ENCODE measurements around the gene NLRP6.

NLRP6 gene

DNA sequence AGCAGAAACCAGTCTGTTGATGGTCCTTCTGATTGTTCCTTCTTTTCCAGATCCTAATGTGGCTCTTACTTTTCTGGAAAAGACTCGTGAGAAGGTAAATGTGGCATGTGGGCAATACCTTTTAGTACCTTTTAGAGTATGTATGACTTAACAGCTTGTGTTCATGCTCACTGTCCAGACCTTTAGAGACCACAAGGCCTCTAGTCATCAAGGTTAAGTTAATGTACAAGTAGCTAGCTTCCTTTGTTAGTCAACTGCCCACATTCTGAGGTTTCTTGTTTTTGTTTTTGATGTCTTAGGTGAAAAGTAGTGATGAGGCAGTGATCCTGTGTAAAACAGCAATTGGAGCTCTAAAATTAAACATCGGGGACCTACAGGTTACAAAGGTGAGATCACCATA, 33.8 kb upstream of the NLRP6 start:
- no peak overlapping the region for H3K9ac ChIP-seq (ENCODE audit: low read depth, low read length)
- H3K27me3 ChIP-seq (ENCODE audit: control insufficient read depth, insufficient read depth, low read length), result no peaks in the 10 kb centered on the region
- H3K36me3 ChIP-seq (ENCODE audit: insufficient read depth, low read length), result peaks cover 77% of the 10 kb centered on the region
- H3K4me3 ChIP-seq (ENCODE audit: low read length), result no peak overlapping the region
- H3K4me2 ChIP-seq (ENCODE audit: low read length), result no peak overlapping the region
- H3K9me3 ChIP-seq (replicated peaks; ENCODE audit: low read length), result no peaks in the 10 kb centered on the region
- no peaks in the 10 kb centered on the region for H3K4me1 ChIP-seq (ENCODE audit: control insufficient read depth, insufficient read depth, low read length)

DNA sequence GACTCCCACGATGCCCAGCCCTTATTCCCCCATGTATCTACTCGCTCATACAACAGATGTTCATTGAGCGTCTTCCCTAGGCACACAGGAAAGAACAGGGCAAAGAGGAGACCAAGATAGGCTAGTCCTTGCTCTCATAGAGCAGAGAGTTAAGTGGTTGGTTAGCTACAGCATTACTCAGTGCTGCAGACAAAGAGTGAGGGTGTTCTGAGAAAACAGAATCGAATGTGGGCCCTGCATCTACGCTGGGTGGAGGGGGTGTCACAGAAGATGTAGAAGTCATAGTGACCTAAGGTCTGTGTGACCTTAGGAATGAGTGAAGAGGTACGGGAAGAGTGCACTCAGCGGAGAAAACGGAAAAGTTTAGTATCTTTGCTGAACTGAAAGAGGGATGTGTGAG, 29.1 kb upstream of the NLRP6 start:
- Histone ChIP-seq H3K27me3 (ENCODE audit: control insufficient read depth, insufficient read depth, low read length) (no peaks in the 10 kb centered on the region), H3K4me3 (ENCODE audit: low read length) (no peak overlapping the region), H3K9me3 (replicated peaks; ENCODE audit: low read length) (no peaks in the 10 kb centered on the region), H3K36me3 (ENCODE audit: insufficient read depth, low read length) (peaks cover 85% of the 10 kb centered on the region), H3K4me1 (ENCODE audit: control insufficient read depth, insufficient read depth, low read length) (no peaks in the 10 kb centered on the region), H3K9ac (ENCODE audit: low read depth, low read length) (no peak overlapping the region), H3K4me2 (ENCODE audit: low read length) (no peak overlapping the region)

DNA sequence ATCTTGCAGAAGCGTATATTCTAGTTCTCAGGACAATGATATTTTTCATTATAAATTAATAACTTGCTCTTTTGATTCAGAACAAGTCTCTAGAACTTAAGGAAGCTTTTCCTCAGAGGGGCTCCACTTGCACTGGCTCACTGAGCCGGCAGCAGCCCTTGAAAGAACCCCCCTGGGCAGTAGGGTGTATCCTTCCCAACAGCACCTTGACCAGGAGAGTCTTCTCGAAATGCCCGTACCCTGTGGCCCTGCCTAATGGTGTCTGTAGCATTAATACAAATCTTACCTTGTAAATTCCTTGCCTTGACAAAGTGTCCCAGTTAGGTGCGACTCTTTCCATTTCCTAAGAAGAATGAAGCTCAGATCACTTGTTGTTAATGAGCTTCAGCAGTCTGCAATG, 27.9 kb upstream of the NLRP6 start:
- no peaks in the 10 kb centered on the region for H3K9me3 ChIP-seq (replicated peaks; ENCODE audit: low read length)
- peaks cover 76% of the 10 kb centered on the region for H3K36me3 ChIP-seq (ENCODE audit: insufficient read depth, low read length)

DNA sequence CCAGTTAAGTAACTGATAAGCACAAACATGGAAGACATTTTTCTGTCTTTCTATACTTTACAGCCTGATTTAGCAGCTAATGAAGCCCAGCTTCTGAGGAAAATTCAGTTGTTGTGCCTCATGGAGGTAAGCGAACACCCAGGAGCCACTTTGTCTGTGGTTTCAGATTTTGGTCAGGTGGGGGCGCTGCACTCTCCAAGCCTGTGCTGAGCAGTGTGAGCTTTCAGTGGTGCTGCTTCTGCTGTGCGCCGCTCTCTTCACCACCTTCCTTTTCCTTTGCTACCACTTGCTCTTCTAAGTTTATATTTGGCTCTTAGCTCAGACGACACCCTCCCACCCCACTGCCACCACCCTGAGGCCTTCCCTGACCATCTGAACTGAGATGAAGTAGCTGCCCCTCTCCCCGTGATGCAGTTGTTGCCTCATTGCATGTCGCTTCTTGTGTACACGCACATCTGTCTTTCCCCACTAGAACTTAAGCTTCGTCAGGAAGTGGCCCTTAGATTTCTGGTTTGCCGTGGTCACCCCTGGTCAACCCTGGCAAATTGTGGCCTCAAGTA, 27.4 kb upstream of the NLRP6 start:
- no peaks in the 10 kb centered on the region for H3K27me3 ChIP-seq (ENCODE audit: control insufficient read depth, insufficient read depth, low read length)
- H3K4me1 ChIP-seq (ENCODE audit: control insufficient read depth, insufficient read depth, low read length), result no peaks in the 10 kb centered on the region
- no peak overlapping the region for H3K9ac ChIP-seq (ENCODE audit: low read depth, low read length)
- H3K4me2 ChIP-seq (ENCODE audit: low read length), result no peak overlapping the region
- H3K4me3 ChIP-seq (ENCODE audit: low read length), result no peak overlapping the region
- H3K9me3 ChIP-seq (replicated peaks; ENCODE audit: low read length), result no peaks in the 10 kb centered on the region
- peaks cover 71% of the 10 kb centered on the region for H3K36me3 ChIP-seq (ENCODE audit: insufficient read depth, low read length)

More for the DNA sequence above, 27.9 kb upstream of the NLRP6 start:
- H3K4me3 ChIP-seq (ENCODE audit: low read length), result no peak overlapping the region
- no peaks in the 10 kb centered on the region for H3K4me1 ChIP-seq (ENCODE audit: control insufficient read depth, insufficient read depth, low read length)
- H3K27me3 ChIP-seq (ENCODE audit: control insufficient read depth, insufficient read depth, low read length), result no peaks in the 10 kb centered on the region
- no peak overlapping the region for H3K9ac ChIP-seq (ENCODE audit: low read depth, low read length)
- no peak overlapping the region for H3K4me2 ChIP-seq (ENCODE audit: low read length)

DNA sequence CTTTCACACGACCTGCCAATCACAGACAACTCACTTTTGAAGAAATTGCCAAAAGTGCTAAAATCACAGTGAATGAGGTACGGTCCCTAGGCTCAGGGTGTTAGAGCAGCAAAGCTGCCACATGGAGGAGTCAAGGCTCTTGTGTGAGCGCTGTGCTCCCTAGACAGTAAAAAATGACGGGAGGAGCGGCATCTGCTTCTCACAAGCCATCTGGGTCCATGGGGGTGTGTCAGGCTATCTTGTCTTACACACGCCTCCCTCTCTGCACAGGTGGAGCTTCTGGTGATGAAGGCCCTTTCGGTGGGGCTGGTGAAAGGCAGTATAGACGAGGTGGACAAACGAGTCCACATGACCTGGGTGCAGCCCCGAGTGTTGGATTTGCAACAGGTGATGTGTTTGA, 26.7 kb upstream of the NLRP6 start:
- no peaks in the 10 kb centered on the region for H3K9me3 ChIP-seq (replicated peaks; ENCODE audit: low read length)
- H3K4me1 ChIP-seq (ENCODE audit: control insufficient read depth, insufficient read depth, low read length), result no peaks in the 10 kb centered on the region
- H3K27me3 ChIP-seq (ENCODE audit: control insufficient read depth, insufficient read depth, low read length), result no peaks in the 10 kb centered on the region
- H3K4me2 ChIP-seq (ENCODE audit: low read length), result no peak overlapping the region
- H3K4me3 ChIP-seq (ENCODE audit: low read length), result no peak overlapping the region
- H3K9ac ChIP-seq (ENCODE audit: low read depth, low read length), result no peak overlapping the region
- peaks cover 64% of the 10 kb centered on the region for H3K36me3 ChIP-seq (ENCODE audit: insufficient read depth, low read length)

DNA sequence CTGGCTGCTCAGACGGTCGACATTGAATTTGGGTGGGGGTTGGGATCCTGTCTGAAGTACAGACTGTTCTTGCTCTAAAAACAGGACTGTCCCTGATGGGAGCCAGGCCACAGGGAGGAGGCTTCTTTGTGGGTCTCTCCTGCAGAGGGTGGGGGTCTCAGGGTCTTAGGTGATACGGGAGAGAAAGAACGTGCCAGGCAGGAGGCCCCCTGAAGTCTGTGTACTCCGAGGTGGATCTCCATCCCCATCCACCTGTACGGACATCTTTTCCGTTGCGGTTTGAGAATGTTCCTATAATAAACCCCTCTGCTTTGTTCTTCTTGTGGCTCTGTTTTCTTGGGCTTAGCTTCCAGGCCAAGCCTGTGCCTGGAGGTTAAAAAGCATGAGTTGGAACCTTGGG, 25.5 kb upstream of the NLRP6 start:
- Histone ChIP-seq H3K27me3 (ENCODE audit: control insufficient read depth, insufficient read depth, low read length) (no peaks in the 10 kb centered on the region), H3K4me3 (ENCODE audit: low read length) (no peak overlapping the region), H3K9me3 (replicated peaks; ENCODE audit: low read length) (no peaks in the 10 kb centered on the region), H3K36me3 (ENCODE audit: insufficient read depth, low read length) (peaks cover 56% of the 10 kb centered on the region), H3K4me2 (ENCODE audit: low read length) (no peak overlapping the region), H3K9ac (ENCODE audit: low read depth, low read length) (no peak overlapping the region), H3K4me1 (ENCODE audit: control insufficient read depth, insufficient read depth, low read length) (no peaks in the 10 kb centered on the region)

DNA sequence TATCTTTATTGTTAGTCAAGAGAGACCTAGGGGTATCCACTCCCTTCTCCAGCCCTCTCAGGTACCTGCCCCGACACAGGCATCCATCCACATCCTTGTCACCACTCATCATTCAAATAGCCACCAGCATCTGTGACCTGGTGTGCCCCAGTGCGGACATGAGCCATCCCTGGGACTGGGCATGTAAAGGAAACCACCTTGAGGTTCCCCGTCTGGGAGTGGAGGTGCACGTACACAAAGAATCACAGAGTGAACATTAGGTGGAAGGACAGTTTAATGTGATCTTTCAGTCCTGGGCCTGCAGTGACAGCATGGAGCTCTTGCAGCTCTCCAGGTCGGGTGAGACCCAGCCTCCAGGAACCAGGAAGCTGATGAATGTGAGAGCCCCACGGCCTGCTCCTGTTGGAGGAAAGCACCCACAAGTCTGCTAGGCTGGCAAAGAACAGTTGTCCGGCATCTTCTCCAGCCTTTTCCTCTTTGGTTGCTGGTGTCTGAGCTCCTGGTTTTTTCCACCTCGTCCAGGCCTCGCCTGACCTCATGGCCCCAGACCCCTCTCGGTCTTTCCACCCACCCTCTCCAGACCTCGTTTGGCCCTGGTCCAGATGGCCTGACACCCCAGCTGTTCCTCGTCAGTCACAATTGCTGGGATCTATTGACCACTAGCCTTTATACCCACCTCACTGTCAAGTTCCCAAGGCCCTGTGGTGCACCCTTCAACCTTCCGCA, 24.9 kb upstream of the NLRP6 start:
- Histone ChIP-seq H3K4me3 (ENCODE audit: low read length) (no peak overlapping the region), H3K27me3 (ENCODE audit: control insufficient read depth, insufficient read depth, low read length) (no peaks in the 10 kb centered on the region), H3K9me3 (replicated peaks; ENCODE audit: low read length) (no peaks in the 10 kb centered on the region), H3K36me3 (ENCODE audit: insufficient read depth, low read length) (peaks cover 50% of the 10 kb centered on the region), H3K4me2 (ENCODE audit: low read length) (no peak overlapping the region), H3K4me1 (ENCODE audit: control insufficient read depth, insufficient read depth, low read length) (no peaks in the 10 kb centered on the region), H3K9ac (ENCODE audit: low read depth, low read length) (no peak overlapping the region)

DNA sequence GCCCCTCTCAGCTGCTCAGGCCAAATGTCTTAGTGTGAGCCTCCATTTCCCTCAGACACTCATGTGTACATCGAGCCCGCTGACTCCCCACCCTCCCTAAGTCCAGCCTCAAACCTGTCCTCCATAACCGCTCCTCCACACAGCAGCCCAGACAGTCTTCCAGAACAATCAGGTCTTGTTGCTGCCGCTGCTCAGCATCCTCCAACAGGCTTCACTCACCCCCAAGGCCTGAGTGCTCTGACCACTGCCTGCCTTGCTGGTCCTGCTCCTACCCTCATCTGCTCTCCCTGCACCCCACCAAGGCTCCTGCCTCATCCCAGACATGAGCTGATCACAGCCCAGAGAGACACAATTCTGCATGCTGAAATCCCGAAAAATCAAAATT, 24.3 kb upstream of the NLRP6 start:
- Histone ChIP-seq H3K4me2 (ENCODE audit: low read length) (no peak overlapping the region), H3K4me1 (ENCODE audit: control insufficient read depth, insufficient read depth, low read length) (no peaks in the 10 kb centered on the region), H3K4me3 (ENCODE audit: low read length) (no peak overlapping the region), H3K27me3 (ENCODE audit: control insufficient read depth, insufficient read depth, low read length) (no peaks in the 10 kb centered on the region), H3K9ac (ENCODE audit: low read depth, low read length) (no peak overlapping the region), H3K36me3 (ENCODE audit: insufficient read depth, low read length) (peaks cover 44% of the 10 kb centered on the region), H3K9me3 (replicated peaks; ENCODE audit: low read length) (no peaks in the 10 kb centered on the region)

DNA sequence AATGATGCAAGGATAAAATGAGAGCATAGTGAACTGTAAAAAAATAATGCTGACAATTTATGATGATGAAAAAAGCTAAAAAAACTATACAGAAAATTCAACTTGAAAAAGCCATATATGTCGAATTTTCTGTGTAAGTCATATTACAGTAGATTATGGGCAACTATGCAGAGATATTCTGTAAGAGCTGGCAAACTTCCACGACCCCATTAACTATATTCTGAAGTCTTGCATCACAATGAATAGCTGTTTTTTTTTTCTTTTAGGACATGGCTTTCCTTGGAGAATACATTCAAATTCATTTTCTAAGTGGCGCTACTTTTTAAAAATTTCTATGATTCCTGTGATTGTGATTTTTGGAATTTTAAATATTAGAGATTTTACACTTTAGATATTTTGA, 23.0 kb upstream of the NLRP6 start:
- Histone ChIP-seq H3K27me3 (ENCODE audit: control insufficient read depth, insufficient read depth, low read length) (peaks cover 12% of the 10 kb centered on the region), H3K36me3 (ENCODE audit: insufficient read depth, low read length) (peaks cover 35% of the 10 kb centered on the region), H3K9ac (ENCODE audit: low read depth, low read length) (no peak overlapping the region), H3K4me2 (ENCODE audit: low read length) (no peak overlapping the region), H3K9me3 (replicated peaks; ENCODE audit: low read length) (no peaks in the 10 kb centered on the region), H3K4me1 (ENCODE audit: control insufficient read depth, insufficient read depth, low read length) (no peaks in the 10 kb centered on the region), H3K4me3 (ENCODE audit: low read length) (no peak overlapping the region)

DNA sequence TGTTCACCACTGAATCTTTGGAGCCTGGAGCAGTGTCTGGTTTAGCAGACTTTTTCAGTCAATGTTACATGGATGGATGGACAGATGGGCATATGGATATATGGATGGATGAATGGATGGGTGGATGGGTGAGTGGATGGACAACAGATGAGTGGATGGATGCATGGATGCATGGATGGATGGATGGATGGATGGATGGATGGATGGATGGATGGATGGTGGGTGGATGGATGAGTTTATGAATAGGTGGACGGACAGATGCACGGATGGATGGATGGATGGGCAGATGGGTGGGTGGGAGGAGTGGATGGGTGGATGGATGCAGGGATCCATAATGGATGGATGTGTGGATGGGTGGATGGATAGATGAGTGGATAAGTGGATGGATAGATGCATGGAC, 22.4 kb upstream of the NLRP6 start:
- Histone ChIP-seq H3K4me1 (ENCODE audit: control insufficient read depth, insufficient read depth, low read length) (no peaks in the 10 kb centered on the region), H3K4me2 (ENCODE audit: low read length) (no peak overlapping the region), H3K36me3 (ENCODE audit: insufficient read depth, low read length) (peaks cover 28% of the 10 kb centered on the region), H3K4me3 (ENCODE audit: low read length) (no peak overlapping the region), H3K9me3 (replicated peaks; ENCODE audit: low read length) (no peaks in the 10 kb centered on the region), H3K27me3 (ENCODE audit: control insufficient read depth, insufficient read depth, low read length) (peaks cover 12% of the 10 kb centered on the region), H3K9ac (ENCODE audit: low read depth, low read length) (no peak overlapping the region)

DNA sequence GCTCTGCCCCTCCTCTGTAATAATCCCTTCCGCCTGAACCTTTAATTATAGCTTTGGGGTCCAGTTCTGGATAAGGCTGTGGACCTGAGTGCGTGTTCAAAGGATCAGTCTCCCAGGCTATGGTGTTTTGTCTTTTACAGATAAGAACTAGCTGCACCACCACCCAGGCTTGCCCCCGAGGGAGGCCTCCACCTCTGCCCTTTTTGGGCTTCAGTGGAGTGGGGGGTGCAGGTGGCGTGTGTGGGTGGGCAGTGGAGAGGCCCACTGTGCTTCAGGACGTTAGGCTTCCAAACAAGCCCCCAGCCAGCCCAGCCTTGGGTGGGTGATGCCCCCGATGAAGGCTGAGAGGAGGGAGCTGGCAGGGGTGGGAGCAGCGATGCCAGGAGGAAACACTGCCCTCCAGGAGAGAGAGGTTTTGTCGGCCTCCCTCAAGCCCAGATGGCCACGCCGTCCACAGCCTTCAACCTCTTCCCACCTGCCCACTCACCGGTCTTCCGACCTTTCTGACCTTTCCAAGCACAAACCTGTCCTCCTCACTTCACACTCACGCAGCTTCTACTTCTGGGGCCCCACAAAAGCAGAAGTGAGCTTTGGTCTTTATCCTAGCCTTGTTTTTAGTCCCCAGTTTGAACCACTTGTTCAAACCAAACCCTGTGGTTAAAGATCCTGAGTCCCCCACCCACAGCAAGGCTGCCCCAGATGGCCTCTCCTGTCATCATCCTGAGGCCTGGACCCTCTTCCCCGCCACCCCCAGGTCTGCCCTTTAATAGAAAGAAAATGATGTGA, 21.1 kb upstream of the NLRP6 start:
- no peak overlapping the region for H3K9ac ChIP-seq (ENCODE audit: low read depth, low read length)
- no peak overlapping the region for H3K4me3 ChIP-seq (ENCODE audit: low read length)
- H3K4me1 ChIP-seq (ENCODE audit: control insufficient read depth, insufficient read depth, low read length), result no peaks in the 10 kb centered on the region
- no peaks in the 10 kb centered on the region for H3K9me3 ChIP-seq (replicated peaks; ENCODE audit: low read length)
- no peak overlapping the region for H3K4me2 ChIP-seq (ENCODE audit: low read length)
- H3K27me3 ChIP-seq (ENCODE audit: control insufficient read depth, insufficient read depth, low read length), result peaks cover 12% of the 10 kb centered on the region
- H3K36me3 ChIP-seq (ENCODE audit: insufficient read depth, low read length), result peaks cover 15% of the 10 kb centered on the region

Data from skeletal muscle satellite cell (primary cell).